C4-2B (cell line): ENCODE data around the gene SOX4.
A peak's percentile ranks its signal among the peaks of the same experiment; 100 is the strongest.

ENCODE experiments used
- H3K27ac ChIP-seq: fragments of 450-650 bp; 2 replicates; pipeline ENCODE4 v1.5.1; 2017
- CTCF ChIP-seq: fragments of 450-650 bp; conservative IDR thresholded peaks from 2 replicates; pipeline ENCODE4 v1.5.1; 2017; ENCODE audit warnings: mild to moderate bottlenecking
- ZFX ChIP-seq: fragments of 450-650 bp; IDR thresholded peaks from 2 replicates; pipeline ENCODE4 v1.6.1; 2017

Gene SOX4

GRCh38 chr6:21588481-21589351 is 4.8 kb upstream of the SOX4 start:
- TF ChIP-seq ZFX: no peak
- peak overlapping the region; percentile 80 for H3K27ac ChIP-seq

GRCh38 chr6:21589352-21590345 is 3.9 kb upstream of the SOX4 start:
- H3K27ac ChIP-seq: peak overlapping the region; percentile 80
- TF ChIP-seq CTCF: peak; percentile 90
- no peak for TF ChIP-seq ZFX

- no peak overlapping the region for H3K27ac ChIP-seq
- no peak for TF ChIP-seq ZFX
- TF ChIP-seq CTCF: no peak
Observed at GRCh38 chr6:21590346-21590745, 3.2 kb upstream of the SOX4 start.

GRCh38 chr6:21591446-21591845 is 2.1 kb upstream of the SOX4 start:
- TF ChIP-seq CTCF (no peak), ZFX (no peak)
- no peak overlapping the region for H3K27ac ChIP-seq

GRCh38 chr6:21592953-21593352 is 598 bp upstream of the SOX4 start:
- TF ChIP-seq ZFX: no peak
- no peak for TF ChIP-seq CTCF
- H3K27ac ChIP-seq: no peak overlapping the region

- TF ChIP-seq ZFX (no peak), CTCF (no peak)
Observed at GRCh38 chr6:21593927-21594415, 420 bp downstream of the SOX4 start.

GRCh38 chr6:21594416-21595281 is 1.1 kb downstream of the SOX4 start:
- TF ChIP-seq ZFX (peak; percentile 50), CTCF (no peak)
- H3K27ac ChIP-seq: peak overlapping the region; percentile 99

More at GRCh38 chr6:21593927-21594415, 420 bp downstream of the SOX4 start:
- peak overlapping the region; percentile 99 for H3K27ac ChIP-seq
